Endothelial cell of umbilical vein (primary cell): ENCODE measurements around the gene TUB.

Source experiments
- GATA2 ChIP-seq: IDR thresholded peaks from 2 replicates; pipeline ENCODE4 v1.7.0; 2011; ENCODE audit warnings: low read depth, mild to moderate bottlenecking, moderate library complexity, mixed read lengths, low read length; ENCODE audit not compliant: insufficient read length, insufficient read depth
- POLR2A ChIP-seq: IDR thresholded peaks from 2 replicates; pipeline ENCODE4 v1.6.1; 2012; ENCODE audit warnings: low read depth, mild to moderate bottlenecking, control low read depth, low read length
- TF ChIP-seq, protein P1 (sequence below), 2 donors: IDR thresholded peaks; 1 replicate in 1 of 2; 2 replicates in 1 of 2; pipeline ENCODE4 v1.5.1; 2011; ENCODE audit warnings: low read length in 2 of 2, mild to moderate bottlenecking in 2 of 2, moderate library complexity in 2 of 2, control low read depth in 1 of 2, inconsistent platforms in 1 of 2, low read depth in 1 of 2; ENCODE audit not compliant: insufficient read depth in 1 of 2; ENCODE audit errors: extremely low read depth in 1 of 2

- TF ChIP-seq, protein P1, sequence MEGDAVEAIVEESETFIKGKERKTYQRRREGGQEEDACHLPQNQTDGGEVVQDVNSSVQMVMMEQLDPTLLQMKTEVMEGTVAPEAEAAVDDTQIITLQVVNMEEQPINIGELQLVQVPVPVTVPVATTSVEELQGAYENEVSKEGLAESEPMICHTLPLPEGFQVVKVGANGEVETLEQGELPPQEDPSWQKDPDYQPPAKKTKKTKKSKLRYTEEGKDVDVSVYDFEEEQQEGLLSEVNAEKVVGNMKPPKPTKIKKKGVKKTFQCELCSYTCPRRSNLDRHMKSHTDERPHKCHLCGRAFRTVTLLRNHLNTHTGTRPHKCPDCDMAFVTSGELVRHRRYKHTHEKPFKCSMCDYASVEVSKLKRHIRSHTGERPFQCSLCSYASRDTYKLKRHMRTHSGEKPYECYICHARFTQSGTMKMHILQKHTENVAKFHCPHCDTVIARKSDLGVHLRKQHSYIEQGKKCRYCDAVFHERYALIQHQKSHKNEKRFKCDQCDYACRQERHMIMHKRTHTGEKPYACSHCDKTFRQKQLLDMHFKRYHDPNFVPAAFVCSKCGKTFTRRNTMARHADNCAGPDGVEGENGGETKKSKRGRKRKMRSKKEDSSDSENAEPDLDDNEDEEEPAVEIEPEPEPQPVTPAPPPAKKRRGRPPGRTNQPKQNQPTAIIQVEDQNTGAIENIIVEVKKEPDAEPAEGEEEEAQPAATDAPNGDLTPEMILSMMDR (IDR thresholded peaks at IDR 0.05; ENCODE audit: extremely low read depth in 1 of 2, insufficient read depth in 1 of 2, low read depth in 1 of 2, low read length in 2 of 2), result no peak
- TF ChIP-seq POLR2A (no peak), GATA2 (no peak)
Measured at GRCh38 chr11:8107642-8108041, 26.6 kb downstream of the TUB start.
